K562 (cell line): ENCODE results near the gene FILIP1. TPM values are rescaled to one million over a fixed set of nuclear protein-coding genes. Genes with fewer than 3 reads are reported as not detected.

ENCODE experiments used
- ATAC-seq: fragments of 200-7000 bp; cut with Tn5 transposase; 3 replicates; pipeline ENCODE4 v1.9.1; 2020; ENCODE audit warnings: moderate library complexity
- BruUV-seq: library from RNA; stranded (reverse); fragments of 400-500 nt; replicated peaks from 2 replicates; lab custom pipeline; 2021; lab: Mats Ljungman, UMichigan
- CTCF ChIA-PET: fragments of 300-600 bp; formaldehyde crosslinking; extraction: SDS; loops from one replicate; lab custom pipeline; 2021; ENCODE audit warnings: low intra/inter-chr PET ratio; lab: Yijun Ruan, JAX
- POLR2A ChIA-PET: fragments of 300-600, 350-650 bp; sonication (Branson Sonifier 250); formaldehyde crosslinking; extraction: SDS; loops from one replicate; lab custom pipeline; 2021; ENCODE audit warnings: antibody characterized with exemption, inconsistent platforms; lab: Yijun Ruan, JAX
- DNase-seq, 4 experiments: peaks; one replicate each; pipeline versions ENCODE4 v3.0.0 to v3.0.0-alpha.2; 2011 to 2018; ENCODE audit warnings: low spot score in 3 of 4, mixed read lengths in 3 of 4; ENCODE audit errors: extremely low read depth in 1 of 4
- FAIRE-seq: peaks from 2 replicates; lab custom pipeline; 2011; peaks lifted over from hg19 to GRCh38; lab: Jason Lieb, UNC
- H2AFZ ChIP-seq: 2 replicates; pipeline ENCODE4 v1.6.0; 2011; ENCODE audit warnings: low read depth, low read length, control low read depth, inconsistent platforms
- H3K27ac ChIP-seq: fragments of 200-600 bp; 3 replicates; pipeline ENCODE4 v1.8.0; 2011; ENCODE audit warnings: low read depth, mild to moderate bottlenecking, control low read depth, inconsistent platforms, low read length, moderate library complexity, mixed read lengths; ENCODE audit errors: extremely low read depth
- H3K27me3 ChIP-seq, 2 experiments: fragments of 300-600 bp in 1 of 2; 2 replicates in 1 of 2; 3 replicates in 1 of 2; pipeline versions ENCODE4 v1.6.0 to v1.8.0; 2011; ENCODE audit warnings: inconsistent platforms in 2 of 2, low read length in 2 of 2, mild to moderate bottlenecking in 1 of 2, mixed read lengths in 1 of 2, moderate library complexity in 1 of 2; ENCODE audit not compliant: control insufficient read depth in 2 of 2, insufficient read depth in 2 of 2
- H3K36me3 ChIP-seq: fragments of 300-600 bp; 3 replicates; pipeline ENCODE4 v1.8.0; 2011; ENCODE audit warnings: mild to moderate bottlenecking, low read length, inconsistent platforms; ENCODE audit not compliant: control insufficient read depth, insufficient read depth
- H3K4me1 ChIP-seq, 2 experiments: fragments of 200-600 bp in 1 of 2; replicated peaks in 1 of 2; 2 replicates in 1 of 2; 3 replicates in 1 of 2; pipeline versions ENCODE4 v1.5.1 to v1.8.0; 2011; ENCODE audit warnings: inconsistent platforms in 2 of 2, low read length in 2 of 2, mild to moderate bottlenecking in 1 of 2, mixed read lengths in 1 of 2, moderate library complexity in 1 of 2; ENCODE audit not compliant: control insufficient read depth in 2 of 2, insufficient read depth in 2 of 2
- H3K4me2 ChIP-seq: 2 replicates; pipeline ENCODE4 v1.6.1; 2011; ENCODE audit warnings: low read length, control low read depth, inconsistent platforms, mixed read lengths; ENCODE audit not compliant: insufficient read depth
- H3K4me3 ChIP-seq: fragments of 200-600 bp; sonication (generic), shearing (Covaris generic); 2 replicates; pipeline ENCODE4 v1.5.1; 2016; ENCODE audit warnings: control low read depth, inconsistent platforms
- H3K79me2 ChIP-seq: fragments of 200-600 bp; 3 replicates; pipeline ENCODE4 v1.8.0; 2011; ENCODE audit warnings: low read length, inconsistent platforms; ENCODE audit not compliant: control insufficient read depth, insufficient read depth
- H3K9ac ChIP-seq, 2 experiments: 2 replicates each; pipeline versions ENCODE4 v1.6.0 to v1.6.1; 2011; ENCODE audit warnings: low read depth in 2 of 2, low read length in 2 of 2, control low read depth in 1 of 2, inconsistent platforms in 1 of 2, mild to moderate bottlenecking in 1 of 2, mixed read lengths in 1 of 2; ENCODE audit not compliant: insufficient read depth in 1 of 2
- H3K9me1 ChIP-seq: one replicate; pipeline ENCODE4 v1.6.0; 2011; ENCODE audit warnings: inconsistent platforms, mild to moderate bottlenecking, low read length, moderate library complexity; ENCODE audit not compliant: control insufficient read depth, insufficient read depth
- H3K9me3 ChIP-seq: replicated peaks from 2 replicates; pipeline ENCODE4 v1.5.1; 2011; ENCODE audit warnings: low read depth, low read length, inconsistent platforms; ENCODE audit not compliant: control insufficient read depth, insufficient read depth
- H4K20me1 ChIP-seq: replicated peaks from 2 replicates; pipeline ENCODE4 v1.6.1; 2011; ENCODE audit warnings: low read length, inconsistent platforms, mixed read lengths; ENCODE audit not compliant: control insufficient read depth, insufficient read depth
- ETV1 ChIP-seq: fragments of 450-650 bp; conservative IDR thresholded peaks from 2 replicates; pipeline ENCODE4 v1.6.1; 2016; ENCODE audit warnings: missing genetic modification characterization, control low read depth, low read depth, missing compliant biosample characterization
- HNRNPUL1 ChIP-seq: fragments of 200-400 bp; formaldehyde crosslinking; IDR thresholded peaks from 2 replicates; pipeline ENCODE4 v1.6.1; 2017; ENCODE audit warnings: low read length
- IRF9 ChIP-seq: fragments of 450-650 bp; IDR thresholded peaks from 2 replicates; pipeline ENCODE4 v1.6.1; 2016; ENCODE audit warnings: missing biosample characterization, missing genetic modification characterization
- LARP7 ChIP-seq: fragments of 450-650 bp; IDR thresholded peaks from 2 replicates; pipeline ENCODE4 v1.6.1; 2016
- RFX1 ChIP-seq: fragments of 450-650 bp; IDR thresholded peaks from 2 replicates; pipeline ENCODE4 v1.6.1; 2016; ENCODE audit warnings: mild to moderate bottlenecking, moderate library complexity
- WGBS: fragments of 100-300 bp; shearing (Covaris generic); methylation state at CpG from one replicate; pipeline ENCODE4 v1.1.6; 2016; ENCODE audit warnings: low coverage, mixed read lengths; ENCODE audit not compliant: insufficient coverage; ENCODE audit errors: missing lambda C conversion rate; 5-methylcytosine and 5-hydroxymethylcytosine counted together
- in situ Hi-C: fragments of 300-500 bp; cut with MboI; formaldehyde crosslinking; loops from 4 replicates; pipeline ENCODE4 v1.15.0; 2018; ENCODE audit warnings: inconsistent platforms, mixed read lengths
- intact Hi-C: fragments of 100-400 bp; cut with micrococcal nuclease; formaldehyde crosslinking; loops from 2 replicates; pipeline ENCODE4 v1.14.2; 2022
- polyA plus RNA-seq, 8 experiments: library from polyadenylated mRNA; depleted of rRNA in 4 of 8; stranded (reverse) in 5 of 8; unstranded in 3 of 8; fragments of >200 nt; fragmentation: Nextera tagmentation in 2 of 8; fragmentation: Illumina TruSeq in 1 of 8; extraction: Ambion mirVana in 2 of 8; extraction: Trizol in 1 of 8; gene quantifications; 2 replicates each; pipeline versions ENCODE4 v1.2.1 to v1.2.3, GENCODE V29; 2011 to 2014; ENCODE audit warnings: inconsistent platforms in 1 of 8, missing spikeins in 1 of 8
- total RNA-seq, 7 experiments: library from RNA; depleted of rRNA in 6 of 7; stranded (reverse); fragments of >200 nt in 6 of 7; fragmentation: Illumina TruSeq in 2 of 7; extraction: Trizol in 2 of 7; gene quantifications; 2 replicates each; pipeline versions ENCODE4 v1.2.1 to v1.2.3, GENCODE V29; 2011 to 2021; ENCODE audit warnings: low replicate concordance in 1 of 7

Gene FILIP1
- total and polyA plus RNA-seq, 9 of the 15 experiments (the other 6 are each of a cell fraction or from before 2014, with no cell fraction given) = 0.03 to 0.25 (median 0.10) TPM; not detected in 1

GRCh38 chr6:75290136-75290945, 203.3 kb downstream of the FILIP1 start:
- Histone ChIP-seq H3K79me2 (peaks cover 30% of the 10 kb centered on the region), H3K27me3 (no peaks in the 10 kb centered on the region), H3K9me3 (no peaks in the 10 kb centered on the region), H3K4me2 (no peak overlapping the region), H4K20me1 (no peaks in the 10 kb centered on the region), H2AFZ (no peak overlapping the region), H3K4me3 (no peak overlapping the region), H3K9ac (no peak overlapping the region), H3K27ac (no peak overlapping the region), H3K36me3 (no peaks in the 10 kb centered on the region), H3K9me1 (no peaks in the 10 kb centered on the region), H3K4me1 (0 out of 5 replicates have a peak, but pooled peaks cover 0 to 7% of the 10 kb centered on the region in 2 experiments)
- FAIRE-seq (no peak), DNase-seq (no peak), ATAC-seq (no peak)
- BruUV-seq = no TSS peak
- intact Hi-C loops = no loop called here
- 57% methylated on average over 7 of the region's 7 CpGs for WGBS
- ChIA-PET CTCF (no interaction called here), POLR2A (interaction anchor here (0.8 kb wide), 1 partner anchor 311 kb away, joined by 3 read pairs; the partner anchor contains the start of gene SENP6)
- TF ChIP-seq IRF9 (tag) (no peak), RFX1 (peak; percentile 89), HNRNPUL1 (no peak), ETV1 (tag) (no peak), LARP7 (no peak)
- in situ Hi-C loops = loop anchor here (10.0 kb wide), 1 partner anchor 214 kb away; no protein-coding TSS in a partner anchor
